GM19463 (cell line): ENCODE measurements around the gene MUC5AC.
"Not testable (repeated sequence)": the region's sequence is repeated elsewhere in the genome, so short reads cannot be mapped to it uniquely, and the experiment has no call there.

Experiments
- ATAC-seq: cut with Tn5 transposase; IDR thresholded peaks from one replicate; pipeline ENCODE4 v1.9.1; 2021; ENCODE audit warnings: mild to moderate bottlenecking, moderate library complexity; ENCODE audit not compliant: unreplicated experiment

The MUC5AC gene

GRCh38 chr11:1160231-1161101 is 2.7 kb downstream of the MUC5AC start:
- ATAC-seq = no peak

GRCh38 chr11:1161410-1162137 is 3.8 kb downstream of the MUC5AC start:
- ATAC-seq = no peak

GRCh38 chr11:1162138-1162475 is 4.4 kb downstream of the MUC5AC start:
- no peak for ATAC-seq

GRCh38 chr11:1162491-1163311 is 4.9 kb downstream of the MUC5AC start:
- no peak for ATAC-seq

- no peak for ATAC-seq
Measured at GRCh38 chr11:1163321-1163910, 5.7 kb downstream of the MUC5AC start.

- ATAC-seq = no peak
Measured at GRCh38 chr11:1163911-1164735, 6.4 kb downstream of the MUC5AC start.

- not testable (repeated sequence) for ATAC-seq
Measured at GRCh38 chr11:1164779-1165255, 7.1 kb downstream of the MUC5AC start.

- ATAC-seq = no peak
Measured at GRCh38 chr11:1165256-1166041, 7.7 kb downstream of the MUC5AC start.

GRCh38 chr11:1167256-1167655 is 9.5 kb downstream of the MUC5AC start:
- ATAC-seq = no peak

GRCh38 chr11:1167751-1168231 is 10.0 kb downstream of the MUC5AC start:
- ATAC-seq = no peak

- ATAC-seq = no peak
Measured at GRCh38 chr11:1168256-1168655, 10.5 kb downstream of the MUC5AC start.

GRCh38 chr11:1168721-1169161 is 11.0 kb downstream of the MUC5AC start:
- ATAC-seq = no peak

- no peak for ATAC-seq
Measured at GRCh38 chr11:1171223-1171984, 13.7 kb downstream of the MUC5AC start.

GRCh38 chr11:1171985-1172728 is 14.4 kb downstream of the MUC5AC start:
- ATAC-seq = no peak

GRCh38 chr11:1172729-1173117 is 15.0 kb downstream of the MUC5AC start:
- no peak for ATAC-seq

GRCh38 chr11:1173396-1173795 is 15.6 kb downstream of the MUC5AC start:
- not testable (repeated sequence) for ATAC-seq
